Fibroblast of peridontal ligament (primary cell): Measurements from ENCODE around the gene WSB1.
"Not testable (repeated sequence)": the region's sequence is repeated elsewhere in the genome, so short reads cannot be mapped to it uniquely, and the experiment has no call there.

Experiments
- DNase-seq: peaks from one replicate; pipeline ENCODE4 v3.0.0-alpha.2; 2010; ENCODE audit errors: extremely low read depth

Gene WSB1

GRCh38 chr17:27293898-27294688, at the start of gene WSB1:
Gene WSB1, plus strand, starts transcription at chr17:27294114. Its CDS starts 282 bp downstream, at chr17:27294396.
- peak; percentile 89 for DNase-seq

GRCh38 chr17:27244491-27245223, 49.3 kb upstream of the WSB1 start:
- DNase-seq, result peak; percentile 99

- peak; percentile 89 for DNase-seq
Measured at GRCh38 chr17:27245230-27245696, 48.7 kb upstream of the WSB1 start.

GRCh38 chr17:27246537-27246936, 47.4 kb upstream of the WSB1 start:
- no peak for DNase-seq

GRCh38 chr17:27247071-27247957, 46.6 kb upstream of the WSB1 start:
- DNase-seq, result peak; percentile 93

- no peak for DNase-seq
Measured at GRCh38 chr17:27247958-27248342, 46.0 kb upstream of the WSB1 start.

- DNase-seq, result not testable (repeated sequence)
Measured at GRCh38 chr17:27250791-27251190, 43.1 kb upstream of the WSB1 start.

GRCh38 chr17:27254802-27255201, 39.1 kb upstream of the WSB1 start:
- DNase-seq, result not testable (repeated sequence)

- DNase-seq, result peak; percentile 96
Measured at GRCh38 chr17:27256225-27257030, 37.5 kb upstream of the WSB1 start.

GRCh38 chr17:27257031-27257357, 36.9 kb upstream of the WSB1 start:
- no peak for DNase-seq

- DNase-seq, result no peak
Measured at GRCh38 chr17:27259356-27259755, 34.6 kb upstream of the WSB1 start.

GRCh38 chr17:27263386-27263785, 30.5 kb upstream of the WSB1 start:
- DNase-seq, result no peak

- DNase-seq, result no peak
Measured at GRCh38 chr17:27264068-27264812, 29.7 kb upstream of the WSB1 start.

- DNase-seq, result no peak
Measured at GRCh38 chr17:27265333-27265732, 28.6 kb upstream of the WSB1 start.

GRCh38 chr17:27266228-27266627, 27.7 kb upstream of the WSB1 start:
- no peak for DNase-seq

GRCh38 chr17:27268394-27269085, 25.4 kb upstream of the WSB1 start:
- DNase-seq, result no peak

- no peak for DNase-seq
Measured at GRCh38 chr17:27269201-27269600, 24.7 kb upstream of the WSB1 start.

- DNase-seq, result no peak
Measured at GRCh38 chr17:27269974-27270373, 23.9 kb upstream of the WSB1 start.

GRCh38 chr17:27276653-27277156, 17.2 kb upstream of the WSB1 start:
- DNase-seq, result no peak

GRCh38 chr17:27279132-27279531, 14.8 kb upstream of the WSB1 start:
- DNase-seq, result not testable (repeated sequence)
